GM12873 (cell line): ENCODE results near the gene SLC35A2.

Experiments used
- CTCF ChIP-seq: IDR thresholded peaks from 2 replicates; pipeline ENCODE4 v1.5.1; 2012; ENCODE audit warnings: low read depth, mild to moderate bottlenecking, moderate library complexity, low read length, control low read depth; ENCODE audit not compliant: insufficient read depth; ENCODE audit errors: missing control alignments

SLC35A2 gene

GRCh38 chrX:48917139-48918001, 5.9 kb upstream of the SLC35A2 start:
- TF ChIP-seq CTCF: peak; percentile 94

DNA sequence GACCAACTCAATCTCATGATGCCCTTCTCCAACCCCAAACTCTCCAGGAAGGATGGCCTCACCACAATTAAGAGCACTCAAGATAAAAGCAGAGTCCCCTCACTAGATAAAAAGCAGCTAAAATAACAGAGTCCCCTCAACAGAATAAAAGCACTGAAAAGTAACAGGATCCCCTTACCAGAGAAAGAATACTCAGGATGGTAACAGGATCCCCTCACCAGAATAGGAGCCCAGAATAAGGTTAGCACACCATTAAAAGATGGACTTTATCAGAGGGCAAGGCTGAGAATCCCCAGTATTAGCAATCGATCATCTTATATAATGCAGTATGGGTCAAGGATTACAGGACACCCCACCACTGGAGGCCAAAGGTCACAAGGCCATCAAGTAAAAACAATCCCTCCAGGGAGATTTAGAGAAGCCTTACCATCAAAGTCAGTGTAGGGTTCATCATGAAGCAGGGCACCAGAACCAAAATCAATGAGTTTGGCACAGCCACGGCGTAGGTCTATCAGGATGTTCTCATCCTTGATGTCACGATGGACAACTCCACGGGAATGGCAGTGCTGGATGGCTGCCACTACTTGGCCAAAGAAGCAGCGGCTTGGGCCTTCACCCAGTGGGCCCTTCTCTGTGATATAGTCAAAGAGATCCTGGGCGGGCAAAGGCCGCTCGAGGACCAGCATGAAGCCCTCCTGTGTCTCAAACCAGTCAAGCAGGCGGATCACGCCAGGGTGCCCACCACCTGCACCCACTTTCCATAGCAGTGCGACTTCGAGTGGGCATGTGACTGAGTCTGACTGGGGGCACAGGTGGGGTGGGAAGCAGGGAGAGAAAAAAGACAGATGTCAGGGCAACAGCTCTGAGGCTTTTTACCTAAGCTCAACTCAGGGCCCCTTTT, 3.4 kb upstream of the SLC35A2 start:
- TF ChIP-seq CTCF: no peak

DNA sequence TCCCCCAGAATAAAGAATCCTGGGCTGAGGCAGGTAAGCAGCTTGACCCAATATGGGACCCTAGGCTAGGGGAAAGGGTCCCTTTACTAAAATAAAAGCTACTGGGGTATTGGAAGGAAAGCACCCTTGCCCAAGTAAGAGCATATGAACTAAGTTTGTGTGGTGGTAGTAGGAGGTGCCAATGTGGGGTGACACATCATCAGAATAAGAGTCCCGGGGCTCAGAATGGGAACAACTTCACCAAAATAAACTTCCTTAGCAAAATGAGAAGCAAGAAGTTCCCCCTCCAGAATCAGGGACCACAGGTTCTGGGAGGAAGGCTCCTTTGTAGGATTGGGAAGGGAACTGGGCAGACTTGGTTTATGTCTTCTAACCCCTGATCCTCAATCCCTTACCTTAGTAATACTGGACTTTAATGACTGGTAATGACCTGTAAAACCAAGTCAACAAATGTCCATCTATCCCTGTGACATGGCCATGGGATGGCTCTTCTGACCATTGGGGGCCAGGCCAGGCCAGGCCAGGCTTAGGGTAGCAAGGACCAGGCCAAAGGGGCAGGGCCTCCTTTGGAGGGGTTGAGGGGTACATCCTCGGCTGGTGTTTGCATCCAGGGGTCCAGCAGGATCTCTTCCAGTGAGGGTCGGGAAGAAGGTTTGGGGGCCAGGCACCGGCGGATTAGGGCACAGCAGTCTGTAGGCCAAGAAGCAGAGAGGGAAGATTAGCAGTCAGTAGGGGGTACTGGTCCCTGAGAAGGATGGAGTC, 2.3 kb upstream of the SLC35A2 start:
- TF ChIP-seq CTCF: no peak

- no peak for TF ChIP-seq CTCF
These were observed 477 bp downstream of the SLC35A2 start for GRCh38 chrX:48910926-48911411.

GRCh38 chrX:48909703-48910294, 1.6 kb downstream of the SLC35A2 start:
- no peak for TF ChIP-seq CTCF

DNA sequence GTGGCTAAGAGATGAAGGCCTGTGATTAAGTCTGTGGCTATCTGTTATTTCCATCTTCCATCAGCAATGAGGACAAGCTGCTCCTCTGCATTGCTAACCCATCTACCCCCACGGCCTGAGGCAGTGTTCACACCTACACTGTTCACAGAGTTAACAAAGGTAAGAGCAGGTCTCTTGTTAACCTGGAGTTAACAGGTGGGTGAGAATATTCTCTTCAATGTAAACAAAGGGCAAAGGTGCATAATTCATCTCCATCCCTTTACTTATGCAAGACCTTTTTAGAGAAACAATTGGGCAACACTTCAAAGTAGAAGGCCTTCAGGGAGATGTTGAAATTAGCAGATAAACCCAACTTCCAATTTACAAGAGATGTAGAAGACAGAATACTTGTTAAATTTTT, 2.8 kb downstream of the SLC35A2 start:
- TF ChIP-seq CTCF: no peak
